ENCODE measurements around the gene NRXN3.

DNA sequence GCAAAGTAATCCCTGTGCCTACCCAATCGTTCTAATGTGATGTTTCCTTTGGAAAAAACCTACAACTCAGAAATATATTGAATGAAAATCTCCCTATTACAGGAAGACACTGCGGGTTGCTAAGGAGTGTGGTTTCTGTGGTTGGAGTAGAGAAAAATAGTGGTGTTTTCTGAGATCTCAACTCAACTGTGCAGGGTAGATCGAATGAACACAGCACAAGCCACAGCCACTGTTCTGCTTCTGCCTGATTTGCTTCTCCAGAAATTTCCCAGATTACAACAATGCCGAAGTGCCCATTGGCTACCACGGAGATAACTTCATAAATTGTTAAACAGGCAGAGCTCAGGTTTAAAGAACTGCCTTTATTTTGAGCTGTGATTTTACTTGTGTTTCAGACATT, 1560.8 kb downstream of the NRXN3 start:
- TF ChIP-seq, protein P1, sequence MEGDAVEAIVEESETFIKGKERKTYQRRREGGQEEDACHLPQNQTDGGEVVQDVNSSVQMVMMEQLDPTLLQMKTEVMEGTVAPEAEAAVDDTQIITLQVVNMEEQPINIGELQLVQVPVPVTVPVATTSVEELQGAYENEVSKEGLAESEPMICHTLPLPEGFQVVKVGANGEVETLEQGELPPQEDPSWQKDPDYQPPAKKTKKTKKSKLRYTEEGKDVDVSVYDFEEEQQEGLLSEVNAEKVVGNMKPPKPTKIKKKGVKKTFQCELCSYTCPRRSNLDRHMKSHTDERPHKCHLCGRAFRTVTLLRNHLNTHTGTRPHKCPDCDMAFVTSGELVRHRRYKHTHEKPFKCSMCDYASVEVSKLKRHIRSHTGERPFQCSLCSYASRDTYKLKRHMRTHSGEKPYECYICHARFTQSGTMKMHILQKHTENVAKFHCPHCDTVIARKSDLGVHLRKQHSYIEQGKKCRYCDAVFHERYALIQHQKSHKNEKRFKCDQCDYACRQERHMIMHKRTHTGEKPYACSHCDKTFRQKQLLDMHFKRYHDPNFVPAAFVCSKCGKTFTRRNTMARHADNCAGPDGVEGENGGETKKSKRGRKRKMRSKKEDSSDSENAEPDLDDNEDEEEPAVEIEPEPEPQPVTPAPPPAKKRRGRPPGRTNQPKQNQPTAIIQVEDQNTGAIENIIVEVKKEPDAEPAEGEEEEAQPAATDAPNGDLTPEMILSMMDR (IDR thresholded peaks at IDR 0.05), result no peak
- no peak for TF ChIP-seq POLR2AphosphoS5 (IDR thresholded peaks at IDR 0.05)

Data from stomach (tissue), 4 donors.